ENCODE results near the gene MIX23.

- TF ChIP-seq CTCF (IDR thresholded peaks at IDR 0.05) (no peak), EP300 (IDR thresholded peaks at IDR 0.05) (no peak), POLR2A (IDR thresholded peaks at IDR 0.05; ENCODE audit: low read depth) (no peak)
Measured at GRCh38 chr3:122389197-122389596, 6.2 kb upstream of the MIX23 start.

Data from esophagus muscularis mucosa (tissue), 4 donors.